Measurements from ENCODE around the gene ELOVL3. TPM values are rescaled to one million over a fixed set of nuclear protein-coding genes. Genes with fewer than 3 reads are reported as not detected.

The ELOVL3 gene
- total and polyA plus RNA-seq, 2 experiments from 2014 or later = 0.59 TPM; not detected in 1

DNA sequence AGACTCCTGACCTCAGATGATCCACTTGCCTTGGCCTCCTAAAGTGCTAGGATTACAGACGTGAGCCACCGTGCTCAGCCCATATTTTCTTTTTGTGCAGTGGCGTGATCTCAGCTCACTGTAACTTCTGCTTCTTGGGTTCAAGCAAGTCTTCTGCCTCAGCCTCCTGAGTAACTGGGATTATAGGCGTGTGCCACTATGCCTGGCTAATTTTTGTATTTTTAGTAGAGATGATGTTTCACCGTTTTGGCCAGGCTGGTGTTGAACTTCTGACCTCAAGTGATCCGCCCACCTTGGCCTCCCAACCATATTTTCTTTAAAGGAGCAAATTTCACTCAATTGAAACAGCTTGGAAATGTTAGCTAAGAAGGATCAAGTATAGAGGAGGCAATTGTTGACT is 35.7 kb downstream of the ELOVL3 start (continued):
- TF ChIP-seq CREB1 (CRISPR knock-in tag; IDR thresholded peaks at IDR 0.05; ENCODE audit: low read depth) = no peak
- no peak for TF ChIP-seq EZH2phosphoT487 (IDR thresholded peaks at IDR 0.05; ENCODE audit: unreplicated experiment)

DNA sequence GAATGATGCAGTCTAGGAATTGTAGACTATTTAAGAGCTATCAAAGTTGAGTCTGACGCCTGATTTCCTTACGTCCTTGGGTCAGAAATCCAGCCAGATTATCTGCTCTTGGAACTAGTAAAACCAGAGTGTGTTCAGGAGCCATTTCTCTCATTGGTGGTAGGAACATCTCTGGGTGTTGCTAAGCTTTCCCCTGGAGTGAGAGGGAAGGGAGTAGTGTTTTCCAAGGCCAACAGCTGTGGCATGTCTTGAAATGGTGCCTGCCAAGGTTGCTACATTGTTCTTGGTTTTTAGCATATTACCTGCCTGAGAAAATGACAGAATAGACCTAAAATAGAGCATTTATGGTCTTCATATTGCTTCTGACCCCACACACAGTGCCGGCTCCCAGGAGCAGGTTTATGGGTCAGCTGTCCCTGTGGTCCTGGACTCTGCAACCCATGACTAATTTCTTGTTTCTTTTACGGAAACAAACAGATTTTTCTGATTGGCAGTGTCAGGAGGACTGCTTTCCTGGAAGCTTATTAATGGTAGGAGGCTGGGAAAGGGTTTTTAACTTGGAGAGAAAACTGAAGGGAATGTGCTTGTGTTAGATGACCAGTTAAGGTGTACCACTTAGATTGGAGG is 36.8 kb downstream of the ELOVL3 start:
- Histone ChIP-seq H3F3A (replicated peaks; ENCODE audit: low read depth) (no peaks in the 10 kb centered on the region), H3K36me3 (ENCODE audit: insufficient read depth) (no peaks in the 10 kb centered on the region), H3K79me2 (replicated peaks; ENCODE audit: insufficient read depth) (peaks cover 1% of the 10 kb centered on the region; the same call in 1 of the 2 replicates), H3K27ac (ENCODE audit: low read depth) (0 out of 2 replicates have a peak overlapping the region, but pooled peaks have one; percentile 12), H3K9me2 (ENCODE audit: insufficient read depth) (no peaks in the 10 kb centered on the region), H3K4me3 (no peak overlapping the region), H2AFZ (no peak overlapping the region), H4K20me1 (replicated peaks; ENCODE audit: insufficient read depth) (peaks cover 15% of the 10 kb centered on the region), H3K4me1 (ENCODE audit: insufficient read depth) (peaks cover 5% of the 10 kb centered on the region), H3K4me2 (no peak overlapping the region), H3K27me3 (ENCODE audit: insufficient read depth) (no peaks in the 10 kb centered on the region)
- H3K4me3 Mint-ChIP-seq = no peak overlapping the region
- DNase-seq (ENCODE audit: low spot score) (no peak), ATAC-seq (no peak)
- H3K9me3 Mint-ChIP-seq = no peaks in the 10 kb centered on the region
- H3K4me1 Mint-ChIP-seq = peaks cover 8% of the 10 kb centered on the region; the same call in 2 of the 3 replicates
- H3K36me3 Mint-ChIP-seq (ENCODE audit: low read depth) = peaks cover 9% of the 10 kb centered on the region; the same call in 2 of the 3 replicates
- no peak overlapping the region for H3K27ac Mint-ChIP-seq
- no peaks in the 10 kb centered on the region for H3K27me3 Mint-ChIP-seq (ENCODE audit: insufficient read depth, low read depth, poor library complexity)
- TF ChIP-seq CREB1 (CRISPR knock-in tag; IDR thresholded peaks at IDR 0.05; ENCODE audit: low read depth) = no peak
- TF ChIP-seq STAT1 (IDR thresholded peaks at IDR 0.05; ENCODE audit: unreplicated experiment) = no peak
- TF ChIP-seq NANOG (IDR thresholded peaks at IDR 0.05; ENCODE audit: borderline replicate concordance) = no peak
- TF ChIP-seq ZNF331 (CRISPR knock-in tag; IDR thresholded peaks at IDR 0.05; ENCODE audit: low read depth) = no peak
- TF ChIP-seq POLR2AphosphoS5 (IDR thresholded peaks at IDR 0.05; ENCODE audit: low read depth) = no peak
- TF ChIP-seq ZNF114 (CRISPR knock-in tag; IDR thresholded peaks at IDR 0.05) = no peak
- TF ChIP-seq, protein P1, sequence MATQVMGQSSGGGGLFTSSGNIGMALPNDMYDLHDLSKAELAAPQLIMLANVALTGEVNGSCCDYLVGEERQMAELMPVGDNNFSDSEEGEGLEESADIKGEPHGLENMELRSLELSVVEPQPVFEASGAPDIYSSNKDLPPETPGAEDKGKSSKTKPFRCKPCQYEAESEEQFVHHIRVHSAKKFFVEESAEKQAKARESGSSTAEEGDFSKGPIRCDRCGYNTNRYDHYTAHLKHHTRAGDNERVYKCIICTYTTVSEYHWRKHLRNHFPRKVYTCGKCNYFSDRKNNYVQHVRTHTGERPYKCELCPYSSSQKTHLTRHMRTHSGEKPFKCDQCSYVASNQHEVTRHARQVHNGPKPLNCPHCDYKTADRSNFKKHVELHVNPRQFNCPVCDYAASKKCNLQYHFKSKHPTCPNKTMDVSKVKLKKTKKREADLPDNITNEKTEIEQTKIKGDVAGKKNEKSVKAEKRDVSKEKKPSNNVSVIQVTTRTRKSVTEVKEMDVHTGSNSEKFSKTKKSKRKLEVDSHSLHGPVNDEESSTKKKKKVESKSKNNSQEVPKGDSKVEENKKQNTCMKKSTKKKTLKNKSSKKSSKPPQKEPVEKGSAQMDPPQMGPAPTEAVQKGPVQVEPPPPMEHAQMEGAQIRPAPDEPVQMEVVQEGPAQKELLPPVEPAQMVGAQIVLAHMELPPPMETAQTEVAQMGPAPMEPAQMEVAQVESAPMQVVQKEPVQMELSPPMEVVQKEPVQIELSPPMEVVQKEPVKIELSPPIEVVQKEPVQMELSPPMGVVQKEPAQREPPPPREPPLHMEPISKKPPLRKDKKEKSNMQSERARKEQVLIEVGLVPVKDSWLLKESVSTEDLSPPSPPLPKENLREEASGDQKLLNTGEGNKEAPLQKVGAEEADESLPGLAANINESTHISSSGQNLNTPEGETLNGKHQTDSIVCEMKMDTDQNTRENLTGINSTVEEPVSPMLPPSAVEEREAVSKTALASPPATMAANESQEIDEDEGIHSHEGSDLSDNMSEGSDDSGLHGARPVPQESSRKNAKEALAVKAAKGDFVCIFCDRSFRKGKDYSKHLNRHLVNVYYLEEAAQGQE (IDR thresholded peaks at IDR 0.05; ENCODE audit: unreplicated experiment) = no peak
- TF ChIP-seq, protein P2, sequence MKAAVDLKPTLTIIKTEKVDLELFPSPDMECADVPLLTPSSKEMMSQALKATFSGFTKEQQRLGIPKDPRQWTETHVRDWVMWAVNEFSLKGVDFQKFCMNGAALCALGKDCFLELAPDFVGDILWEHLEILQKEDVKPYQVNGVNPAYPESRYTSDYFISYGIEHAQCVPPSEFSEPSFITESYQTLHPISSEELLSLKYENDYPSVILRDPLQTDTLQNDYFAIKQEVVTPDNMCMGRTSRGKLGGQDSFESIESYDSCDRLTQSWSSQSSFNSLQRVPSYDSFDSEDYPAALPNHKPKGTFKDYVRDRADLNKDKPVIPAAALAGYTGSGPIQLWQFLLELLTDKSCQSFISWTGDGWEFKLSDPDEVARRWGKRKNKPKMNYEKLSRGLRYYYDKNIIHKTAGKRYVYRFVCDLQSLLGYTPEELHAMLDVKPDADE (IDR thresholded peaks at IDR 0.05) = no peak
- no peak for TF ChIP-seq EZH2phosphoT487 (IDR thresholded peaks at IDR 0.05; ENCODE audit: unreplicated experiment)
- TF ChIP-seq EZH2 (IDR thresholded peaks at IDR 0.05; ENCODE audit: low read depth, unreplicated experiment) = no peak
- no peak for TF ChIP-seq JUNB (IDR thresholded peaks at IDR 0.05; ENCODE audit: unreplicated experiment)
- TF ChIP-seq, protein P3, sequence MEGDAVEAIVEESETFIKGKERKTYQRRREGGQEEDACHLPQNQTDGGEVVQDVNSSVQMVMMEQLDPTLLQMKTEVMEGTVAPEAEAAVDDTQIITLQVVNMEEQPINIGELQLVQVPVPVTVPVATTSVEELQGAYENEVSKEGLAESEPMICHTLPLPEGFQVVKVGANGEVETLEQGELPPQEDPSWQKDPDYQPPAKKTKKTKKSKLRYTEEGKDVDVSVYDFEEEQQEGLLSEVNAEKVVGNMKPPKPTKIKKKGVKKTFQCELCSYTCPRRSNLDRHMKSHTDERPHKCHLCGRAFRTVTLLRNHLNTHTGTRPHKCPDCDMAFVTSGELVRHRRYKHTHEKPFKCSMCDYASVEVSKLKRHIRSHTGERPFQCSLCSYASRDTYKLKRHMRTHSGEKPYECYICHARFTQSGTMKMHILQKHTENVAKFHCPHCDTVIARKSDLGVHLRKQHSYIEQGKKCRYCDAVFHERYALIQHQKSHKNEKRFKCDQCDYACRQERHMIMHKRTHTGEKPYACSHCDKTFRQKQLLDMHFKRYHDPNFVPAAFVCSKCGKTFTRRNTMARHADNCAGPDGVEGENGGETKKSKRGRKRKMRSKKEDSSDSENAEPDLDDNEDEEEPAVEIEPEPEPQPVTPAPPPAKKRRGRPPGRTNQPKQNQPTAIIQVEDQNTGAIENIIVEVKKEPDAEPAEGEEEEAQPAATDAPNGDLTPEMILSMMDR (conservative IDR thresholded peaks at IDR 0.05; ENCODE audit: low read depth in 2 of 2) = no peak

All from GM23338 (cell line).